H9 (cell line): ENCODE measurements around the gene STX2. TPM values are rescaled to one million over a fixed set of nuclear protein-coding genes. Genes with fewer than 3 reads are reported as not detected.

Source experiments
- DNase-seq: peaks from one replicate; pipeline ENCODE4 v3.0.0-alpha.2; 2017
- H2AFZ ChIP-seq: one replicate; pipeline ENCODE4 v1.6.1; 2013; ENCODE audit warnings: mild to moderate bottlenecking, low read length, control low read depth, moderate library complexity
- H2AK5ac ChIP-seq: 2 replicates; pipeline ENCODE4 v1.6.1; 2013; ENCODE audit warnings: low read length, control low read depth, mixed read lengths; ENCODE audit not compliant: insufficient read length
- H2BK120ac ChIP-seq: one replicate; pipeline ENCODE4 v1.6.1; 2013; ENCODE audit warnings: low read depth, mild to moderate bottlenecking, low read length, control low read depth, inconsistent platforms; ENCODE audit not compliant: poor library complexity, severe bottlenecking
- H2BK12ac ChIP-seq: 2 replicates; pipeline ENCODE4 v1.6.1; 2013; ENCODE audit warnings: low read length, control low read depth, mixed read lengths, low read depth; ENCODE audit not compliant: insufficient read length
- H2BK15ac ChIP-seq: 2 replicates; pipeline ENCODE4 v1.6.1; 2013; ENCODE audit warnings: low read depth, low read length, control low read depth
- H2BK20ac ChIP-seq: one replicate; pipeline ENCODE4 v1.6.1; 2013; ENCODE audit warnings: low read depth, mild to moderate bottlenecking, low read length, control low read depth, inconsistent platforms; ENCODE audit not compliant: poor library complexity, severe bottlenecking
- H2BK5ac ChIP-seq: 2 replicates; pipeline ENCODE4 v1.6.1; 2013; ENCODE audit warnings: low read length, control low read depth, mixed read lengths; ENCODE audit not compliant: insufficient read length
- H3K14ac ChIP-seq: 2 replicates; pipeline ENCODE4 v1.6.1; 2013; ENCODE audit warnings: low read length, control low read depth; ENCODE audit not compliant: insufficient read depth
- H3K18ac ChIP-seq: 2 replicates; pipeline ENCODE4 v1.6.1; 2013; ENCODE audit warnings: low read depth, mild to moderate bottlenecking, mixed read lengths, low read length, control low read depth; ENCODE audit not compliant: insufficient read length
- H3K23ac ChIP-seq: 2 replicates; pipeline ENCODE4 v1.6.1; 2013; ENCODE audit warnings: low read length, control low read depth, mixed read lengths, low read depth; ENCODE audit not compliant: insufficient read length
- H3K23me2 ChIP-seq: 2 replicates; pipeline ENCODE4 v1.6.1; 2013; ENCODE audit warnings: low read depth, mild to moderate bottlenecking, mixed read lengths, low read length, control low read depth; ENCODE audit not compliant: insufficient read length, poor library complexity, severe bottlenecking
- H3K27ac ChIP-seq: 2 replicates; pipeline ENCODE4 v1.5.1; 2013; ENCODE audit warnings: low read length, control low read depth, mixed read lengths, low read depth; ENCODE audit not compliant: insufficient read length
- H3K27me3 ChIP-seq: 2 replicates; pipeline ENCODE4 v1.6.1; 2013; ENCODE audit warnings: low read length, control low read depth, inconsistent platforms; ENCODE audit not compliant: insufficient read depth
- H3K4ac ChIP-seq: 2 replicates; pipeline ENCODE4 v1.6.1; 2013; ENCODE audit warnings: low read depth, mild to moderate bottlenecking, control low read depth, inconsistent platforms, low read length, moderate library complexity
- H3K4me1 ChIP-seq: 2 replicates; pipeline ENCODE4 v1.6.1; 2013; ENCODE audit warnings: low read length, control low read depth, inconsistent platforms; ENCODE audit not compliant: insufficient read depth
- H3K4me2 ChIP-seq: 2 replicates; pipeline ENCODE4 v1.6.1; 2013; ENCODE audit warnings: low read length, control low read depth, mixed read lengths; ENCODE audit not compliant: insufficient read length, insufficient read depth
- H3K56ac ChIP-seq: 2 replicates; pipeline ENCODE4 v1.6.1; 2013; ENCODE audit warnings: low read depth, mild to moderate bottlenecking, mixed read lengths, low read length, control low read depth; ENCODE audit not compliant: insufficient read length
- H3K79me1 ChIP-seq: 2 replicates; pipeline ENCODE4 v1.6.1; 2013; ENCODE audit warnings: low read depth, mild to moderate bottlenecking, moderate library complexity, low read length, control low read depth, inconsistent platforms; ENCODE audit not compliant: insufficient read depth, poor library complexity, severe bottlenecking
- H3K79me2 ChIP-seq: 2 replicates; pipeline ENCODE4 v1.6.1; 2013; ENCODE audit warnings: low read length, control low read depth, inconsistent platforms; ENCODE audit not compliant: insufficient read depth
- H3K9ac ChIP-seq: 2 replicates; pipeline ENCODE4 v1.6.1; 2013; ENCODE audit warnings: low read length, control low read depth, mixed read lengths; ENCODE audit not compliant: insufficient read length; ENCODE audit errors: extremely low read depth
- H3K9me3 ChIP-seq: one replicate; pipeline ENCODE4 v1.6.1; 2013; ENCODE audit warnings: low read depth, low read length, inconsistent platforms; ENCODE audit not compliant: control insufficient read depth
- H3T11ph ChIP-seq: one replicate; pipeline ENCODE4 v1.6.1; 2013; ENCODE audit warnings: mild to moderate bottlenecking, low read length, control low read depth, inconsistent platforms
- H4K20me1 ChIP-seq: one replicate; pipeline ENCODE4 v1.6.1; 2013; ENCODE audit not compliant: control insufficient read depth, insufficient read length, insufficient read depth
- H4K5ac ChIP-seq: 2 replicates; pipeline ENCODE4 v1.6.1; 2013; ENCODE audit warnings: low read depth, mild to moderate bottlenecking, mixed read lengths, low read length, control low read depth; ENCODE audit not compliant: insufficient read length
- H4K8ac ChIP-seq: replicated peaks from 2 replicates; pipeline ENCODE4 v1.6.1; 2013; ENCODE audit warnings: low read length, control low read depth, mixed read lengths, low read depth; ENCODE audit not compliant: insufficient read length
- H4K91ac ChIP-seq: 2 replicates; pipeline ENCODE4 v1.6.1; 2013; ENCODE audit warnings: low read depth, mild to moderate bottlenecking, moderate library complexity, mixed read lengths, low read length, control low read depth; ENCODE audit not compliant: insufficient read length
- H3K27ac Mint-ChIP-seq, 3 experiments: 2 replicates in 2 of 3; 3 replicates in 1 of 3; pipeline ENCODE4 v1.8.0; 2020 to 2021; ENCODE audit warnings: mixed read lengths in 3 of 3, mild to moderate bottlenecking in 1 of 3, moderate library complexity in 1 of 3
- H3K27me3 Mint-ChIP-seq: 2 replicates; pipeline ENCODE4 v1.8.0; 2021; ENCODE audit warnings: low read depth, mild to moderate bottlenecking, moderate library complexity, mixed read lengths
- H3K36me3 Mint-ChIP-seq, 3 experiments: 2 replicates in 2 of 3; 3 replicates in 1 of 3; pipeline ENCODE4 v1.8.0; 2020 to 2021; ENCODE audit warnings: low read depth in 3 of 3, mixed read lengths in 3 of 3; ENCODE audit not compliant: insufficient read depth in 1 of 3
- H3K4me1 Mint-ChIP-seq, 2 experiments: 2 replicates each; pipeline ENCODE4 v1.8.0; 2020; ENCODE audit warnings: mixed read lengths in 2 of 2
- H3K4me3 Mint-ChIP-seq, 2 experiments: 2 replicates in 1 of 2; 3 replicates in 1 of 2; pipeline ENCODE4 v1.8.0; 2020 to 2021; ENCODE audit warnings: mild to moderate bottlenecking in 2 of 2, mixed read lengths in 2 of 2, moderate library complexity in 1 of 2
- H3K9me3 Mint-ChIP-seq, 2 experiments: 2 replicates in 1 of 2; 3 replicates in 1 of 2; pipeline ENCODE4 v1.8.0; 2020; ENCODE audit warnings: mild to moderate bottlenecking in 2 of 2, mixed read lengths in 2 of 2, moderate library complexity in 1 of 2
- CTCF ChIP-seq: fragments of 200-600 bp; sonication (generic); conservative IDR thresholded peaks from 3 replicates; pipeline ENCODE4 v1.8.0; 2021; ENCODE audit warnings: antibody characterized with exemption, mild to moderate bottlenecking
- WGBS: extraction: QIAGEN DNeasy Blood & Tissue Kit; methylation state at CpG from one replicate; pipeline ENCODE4 v1.1.7; 2013; ENCODE audit warnings: missing lambda C conversion rate, low lambda C conversion rate, mixed read lengths; ENCODE audit not compliant: insufficient read length; ENCODE audit errors: extremely low coverage; 5-methylcytosine and 5-hydroxymethylcytosine counted together
- total RNA-seq: library from RNA; stranded (reverse); gene quantifications from 2 replicates; pipeline ENCODE4 v1.2.1, GENCODE V29; 2021

Gene STX2
- total RNA-seq, 1 experiment from 2014 or later: 19.4 TPM

GRCh38 chr12:130745921-130746320 lies 93.1 kb downstream of the STX2 start:
- no peak overlapping the region for H2BK12ac ChIP-seq
- no peak overlapping the region for H4K5ac ChIP-seq
- H3K9ac ChIP-seq: no peak overlapping the region
- no peak overlapping the region for H4K8ac ChIP-seq
- no peak overlapping the region for H3K4me2 ChIP-seq
- no peaks in the 10 kb centered on the region for H3K23me2 ChIP-seq
- DNase-seq: no peak
- H2AFZ ChIP-seq: no peak overlapping the region
- no peak overlapping the region for H3K4ac ChIP-seq
- H2BK120ac ChIP-seq: no peak overlapping the region
- H3K79me2 ChIP-seq: no peaks in the 10 kb centered on the region
- no peak overlapping the region for H3K18ac ChIP-seq
- no peak overlapping the region for H4K91ac ChIP-seq
- no peaks in the 10 kb centered on the region for H3K27me3 ChIP-seq
- H4K20me1 ChIP-seq: no peaks in the 10 kb centered on the region
- whole genome bisulfite sequencing: no CpG with 5 or more reads among the region's 4 CpGs
- no peaks in the 10 kb centered on the region for H3K9me3 ChIP-seq
- H3K9me3 Mint-ChIP-seq: peaks cover under 1 to 2% of the 10 kb centered on the region in 2 experiments; a peak in 1 of 5 replicates
- peaks cover 15% of the 10 kb centered on the region for H3K27me3 Mint-ChIP-seq
- no peak overlapping the region for H3K23ac ChIP-seq
- H3K4me1 ChIP-seq: 0 out of 2 replicates have a peak, but pooled peaks cover 4% of the 10 kb centered on the region
- no peak overlapping the region for H2BK5ac ChIP-seq
- H3K27ac ChIP-seq: no peak overlapping the region
- no peak overlapping the region for H3K27ac Mint-ChIP-seq
- H3K56ac ChIP-seq: no peak overlapping the region
- no peaks in the 10 kb centered on the region for H3K36me3 Mint-ChIP-seq
- H3K4me1 Mint-ChIP-seq: peaks cover 0 to 3% of the 10 kb centered on the region in 2 experiments; a peak in 1 of 4 replicates
- no peak for TF ChIP-seq CTCF
- H2BK15ac ChIP-seq: no peak overlapping the region
- no peak overlapping the region for H3K4me3 Mint-ChIP-seq
- H2BK20ac ChIP-seq: no peak overlapping the region
- H2AK5ac ChIP-seq: no peak overlapping the region
- no peak overlapping the region for H3K14ac ChIP-seq
- no peaks in the 10 kb centered on the region for H3K79me1 ChIP-seq
- no peak overlapping the region for H3T11ph ChIP-seq
